Body of pancreas (tissue), 4 donors: Measurements from ENCODE around the gene WNT9A. TPM values are rescaled to one million over a fixed set of nuclear protein-coding genes. Genes with fewer than 3 reads are reported as not detected.

Experiments used
- ATAC-seq: fragments of 150-250 bp; one replicate; pipeline ENCODE4 v1.9.1; 2016
- DNase-seq, 4 donors: peaks; one replicate each; pipeline ENCODE4 v3.0.0-alpha.2; 2019
- H3K27ac ChIP-seq, 4 donors: fragments of 200-600 bp; sonication (generic); 1 replicate in 3 of 4; 2 replicates in 1 of 4; pipeline versions ENCODE4 v1.5.1 to v1.6.1; 2016 to 2019; ENCODE audit warnings: mild to moderate bottlenecking in 1 of 4, mixed read lengths in 1 of 4, moderate library complexity in 1 of 4
- H3K27me3 ChIP-seq, 2 donors: fragments of 200-600 bp; sonication (generic); one replicate each; pipeline ENCODE4 v1.6.0; 2016; ENCODE audit warnings: mild to moderate bottlenecking in 1 of 2
- H3K36me3 ChIP-seq, 2 donors: fragments of 200-600 bp; sonication (generic); replicated peaks in 1 of 2; 2 replicates each; pipeline ENCODE4 v1.5.1; 2016; ENCODE audit warnings: low read depth in 2 of 2; ENCODE audit not compliant: insufficient read depth in 1 of 2
- H3K4me1 ChIP-seq: fragments of 200-600 bp; sonication (generic); one replicate; pipeline ENCODE4 v1.6.0; 2016
- H3K4me3 ChIP-seq, 2 donors: fragments of 200-600 bp; sonication (generic); 1 replicate in 1 of 2; 2 replicates in 1 of 2; pipeline ENCODE4 v1.5.1; 2016 to 2019
- H3K9me3 ChIP-seq, 3 donors: fragments of 200-600 bp; sonication (generic); 1 replicate in 2 of 3; 2 replicates in 1 of 3; pipeline ENCODE4 v1.5.1; 2016
- CTCF ChIP-seq, 7 experiments: fragments of 450-650 bp in 4 of 7; fragments of 200-600 bp in 3 of 7; sonication (generic) in 3 of 7; IDR thresholded peaks; one replicate each; pipeline ENCODE4 v1.5.1; 2016 to 2019; ENCODE audit warnings: antibody characterized with exemption in 7 of 7
- POLR2A ChIP-seq, 3 donors: fragments of 450-650 bp; IDR thresholded peaks; one replicate each; pipeline ENCODE4 v1.6.1; 2016; ENCODE audit warnings: antibody characterized with exemption in 3 of 3, mild to moderate bottlenecking in 2 of 3
- WGBS, 2 donors: methylation state at CpG; one replicate each; pipeline ENCODE4 v1.1.5; 2017; 5-methylcytosine and 5-hydroxymethylcytosine counted together
- intact Hi-C: fragments of 100-400 bp; cut with DNase I; formaldehyde crosslinking; loops from one replicate; pipeline ENCODE4 v1.15.1; 2023
- total RNA-seq, 2 donors: library from RNA; depleted of rRNA; stranded (reverse); fragments of >200 nt; gene quantifications; one replicate each; pipeline ENCODE4 v1.1.0, GENCODE V29; 2016

WNT9A gene
- total RNA-seq, 2 donors from 2014 or later, result 0.66 to 2.1 TPM

DNA sequence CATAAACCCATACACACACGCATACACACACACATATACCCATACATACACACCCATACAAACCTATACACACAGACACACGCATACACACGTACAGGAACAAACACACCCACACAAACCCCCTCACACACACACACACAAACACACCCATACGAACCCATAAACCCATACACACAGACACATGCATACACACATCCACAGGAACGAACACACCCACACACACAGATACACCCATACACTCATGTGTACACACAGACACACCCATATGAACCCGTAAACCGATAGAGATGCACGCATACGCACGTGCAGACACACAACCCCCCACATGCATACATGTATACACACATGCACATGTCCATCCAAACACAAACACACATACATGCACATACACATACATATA, 9.5 kb downstream of the WNT9A start:
- intact Hi-C loops, result no loop called here
- H3K27me3 ChIP-seq, result no peaks in the 10 kb centered on the region
- no peak for ATAC-seq
- no peaks in the 10 kb centered on the region for H3K4me1 ChIP-seq
- 91 to 94% methylated on average over 10 of the region's 10 CpGs for WGBS, 2 donors
- H3K36me3 ChIP-seq, result no peaks in the 10 kb centered on the region
- H3K27ac ChIP-seq, result no peak overlapping the region
- TF ChIP-seq POLR2A (IDR thresholded peaks at IDR 0.05), result no peak
- no peak for TF ChIP-seq CTCF (IDR thresholded peaks at IDR 0.05)
- H3K9me3 ChIP-seq, result no peaks in the 10 kb centered on the region
- H3K4me3 ChIP-seq, result no peak overlapping the region
- peak in 1 of 4 donors; percentile 1 for DNase-seq

- DNase-seq (no peak), ATAC-seq (no peak)
- Histone ChIP-seq H3K9me3 (no peaks in the 10 kb centered on the region), H3K27me3 (no peaks in the 10 kb centered on the region), H3K4me3 (no peak overlapping the region), H3K27ac (no peak overlapping the region), H3K4me1 (no peaks in the 10 kb centered on the region), H3K36me3 (no peaks in the 10 kb centered on the region)
- TF ChIP-seq POLR2A (IDR thresholded peaks at IDR 0.05), result no peak
- TF ChIP-seq CTCF (IDR thresholded peaks at IDR 0.05), result no peak
- intact Hi-C loops, result no loop called here
- WGBS, 2 donors, result 93 to 100% methylated on average over 6 to 7 of the region's 7 CpGs
These were observed 9.9 kb downstream of the WNT9A start for GRCh38 chr1:227937838-227938145.

DNA sequence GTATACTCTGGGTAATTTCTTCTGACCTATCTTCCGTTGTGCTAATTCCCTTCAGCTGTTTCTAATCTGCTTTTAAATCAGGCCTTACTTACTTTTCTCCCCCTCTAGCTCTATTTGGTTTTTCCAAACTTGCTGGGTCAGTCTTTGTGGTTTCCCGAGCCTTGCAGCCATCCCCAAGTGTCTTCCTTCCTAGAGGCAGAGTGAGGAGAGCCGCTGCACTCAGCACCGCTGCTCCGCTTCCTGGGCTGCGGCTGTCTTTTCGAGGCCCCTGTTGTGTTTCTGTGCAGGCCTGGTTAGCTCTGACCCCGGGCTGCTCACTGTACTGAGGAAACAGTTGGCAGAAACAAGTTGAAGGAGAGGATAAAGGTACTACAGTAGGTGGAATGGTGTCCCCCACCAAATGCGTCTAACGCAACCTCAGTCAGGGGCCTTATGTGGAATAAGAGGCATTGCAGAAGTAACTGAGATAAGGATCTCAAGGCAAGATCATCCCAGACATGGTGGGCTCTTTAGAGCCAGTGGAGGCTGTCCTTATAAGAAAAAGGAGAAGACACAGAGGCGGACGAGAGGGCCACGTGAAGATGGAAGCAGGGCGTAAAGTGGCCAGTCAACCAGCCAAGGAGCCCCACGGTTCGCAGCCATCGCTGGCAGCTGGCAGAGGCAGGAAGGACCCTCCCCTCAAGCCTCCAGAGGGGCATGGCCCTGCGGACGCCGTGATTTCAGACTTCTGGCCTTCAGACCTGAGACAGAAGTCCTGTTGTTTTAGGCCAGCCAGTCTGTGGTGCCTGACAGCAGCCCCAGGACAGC, 10.5 kb downstream of the WNT9A start:
- TF ChIP-seq POLR2A (IDR thresholded peaks at IDR 0.05) (no peak), CTCF (IDR thresholded peaks at IDR 0.05) (no peak)
- H3K4me3 ChIP-seq, result no peak overlapping the region
- H3K9me3 ChIP-seq, result no peaks in the 10 kb centered on the region
- H3K4me1 ChIP-seq, result no peaks in the 10 kb centered on the region
- 80 to 89% methylated on average over 18 to 20 of the region's 20 CpGs for WGBS, 2 donors
- DNase-seq (peak in 2 of 4 donors; percentile 1 to 4), ATAC-seq (no peak)
- intact Hi-C loops, result no loop called here
- H3K36me3 ChIP-seq, result no peaks in the 10 kb centered on the region
- H3K27ac ChIP-seq, result no peak overlapping the region
- H3K27me3 ChIP-seq, result no peaks in the 10 kb centered on the region

- DNase-seq (peak in 1 of 4 donors; percentile 0), ATAC-seq (no peak)
- no peak for TF ChIP-seq POLR2A (IDR thresholded peaks at IDR 0.05)
- Histone ChIP-seq H3K27me3 (no peaks in the 10 kb centered on the region), H3K4me1 (no peaks in the 10 kb centered on the region), H3K36me3 (no peaks in the 10 kb centered on the region), H3K9me3 (no peaks in the 10 kb centered on the region), H3K4me3 (no peak overlapping the region), H3K27ac (no peak overlapping the region)
- 92 to 95% methylated on average over 7 of the region's 7 CpGs for WGBS, 2 donors
- intact Hi-C loops, result no loop called here
These were observed 11.9 kb downstream of the WNT9A start for GRCh38 chr1:227935826-227936225.

- H3K4me1 ChIP-seq, result no peaks in the 10 kb centered on the region
- ATAC-seq, result peak; percentile 69
- DNase-seq, result peak in 2 of 4 donors; percentile 12 to 23
- WGBS, 2 donors, result 65 to 81% methylated on average over 5 of the region's 5 CpGs
- TF ChIP-seq CTCF (IDR thresholded peaks at IDR 0.05) (no peak), POLR2A (IDR thresholded peaks at IDR 0.05) (no peak)
- no peaks in the 10 kb centered on the region for H3K27me3 ChIP-seq
- no peaks in the 10 kb centered on the region for H3K9me3 ChIP-seq
- intact Hi-C loops, result no loop called here
- no peaks in the 10 kb centered on the region for H3K36me3 ChIP-seq
- no peak overlapping the region for H3K4me3 ChIP-seq
- H3K27ac ChIP-seq, result peak overlapping the region in 1 of 4 donors; percentile 0
These were observed 13.0 kb downstream of the WNT9A start for GRCh38 chr1:227934476-227935313.
